IMR-90 (cell line): ENCODE measurements around the gene FGGY. TPM values are rescaled to one million over a fixed set of nuclear protein-coding genes. Genes with fewer than 3 reads are reported as not detected.

Source experiments
- ATAC-seq: fragments of 200-7000 bp; cut with Tn5 transposase; 2 replicates; pipeline ENCODE4 v1.9.1; 2020; ENCODE audit warnings: low read depth, mild to moderate bottlenecking, moderate library complexity
- BruUV-seq: library from RNA; stranded (reverse); fragments of 400-500 nt; replicated peaks from 2 replicates; lab custom pipeline; 2021; lab: Mats Ljungman, UMichigan
- CTCF ChIA-PET: fragments of 300-600 bp; formaldehyde crosslinking; extraction: SDS; loops from one replicate; lab custom pipeline; 2021; ENCODE audit warnings: antibody characterized with exemption; lab: Yijun Ruan, JAX
- POLR2A ChIA-PET: fragments of 300-600 bp; sonication (Branson Sonifier 250); formaldehyde crosslinking; loops from one replicate; lab custom pipeline; 2022; ENCODE audit warnings: antibody characterized with exemption; ENCODE audit not compliant: unreplicated experiment; lab: Charles Lee
- DNase-seq: peaks from one replicate; pipeline ENCODE4 v3.0.0; 2013
- H2AFZ ChIP-seq: replicated peaks from 2 replicates; pipeline ENCODE3; 2013; ENCODE audit warnings: low read length, mild to moderate bottlenecking; ENCODE audit not compliant: poor library complexity
- H2AK5ac ChIP-seq: 2 replicates; pipeline ENCODE4 v1.6.1; 2013; ENCODE audit warnings: low read depth, low read length, inconsistent platforms
- H2AK9ac ChIP-seq: replicated peaks from 2 replicates; pipeline ENCODE3; 2013; ENCODE audit warnings: mild to moderate bottlenecking, low read depth, low read length, moderate library complexity; ENCODE audit not compliant: poor library complexity
- H2BK120ac ChIP-seq: 2 replicates; pipeline ENCODE4 v1.6.1; 2013; ENCODE audit warnings: low read depth, low read length, inconsistent platforms
- H2BK15ac ChIP-seq: 3 replicates; pipeline ENCODE4 v1.6.1; 2013; ENCODE audit warnings: low read depth, low read length, inconsistent platforms
- H2BK20ac ChIP-seq: 2 replicates; pipeline ENCODE4 v1.6.1; 2013; ENCODE audit warnings: low read depth, mild to moderate bottlenecking, inconsistent platforms, low read length, moderate library complexity
- H2BK5ac ChIP-seq: 2 replicates; pipeline ENCODE4 v1.6.1; 2013; ENCODE audit warnings: mild to moderate bottlenecking, low read depth, low read length, inconsistent platforms; ENCODE audit not compliant: poor library complexity, severe bottlenecking
- H3K14ac ChIP-seq: replicated peaks from 2 replicates; pipeline ENCODE4 v1.6.1; 2013; ENCODE audit warnings: low read depth, low read length, inconsistent platforms
- H3K18ac ChIP-seq: 2 replicates; pipeline ENCODE4 v1.6.1; 2013; ENCODE audit warnings: low read depth, low read length, control low read depth
- H3K23ac ChIP-seq: 2 replicates; pipeline ENCODE4 v1.6.1; 2013; ENCODE audit warnings: low read depth, low read length, inconsistent platforms
- H3K27ac ChIP-seq: 2 replicates; pipeline ENCODE4 v1.5.1; 2013; ENCODE audit warnings: mild to moderate bottlenecking, control low read depth, low read length; ENCODE audit not compliant: insufficient read depth
- H3K27me3 ChIP-seq: 2 replicates; pipeline ENCODE4 v1.6.1; 2013; ENCODE audit warnings: low read length; ENCODE audit not compliant: control insufficient read depth, insufficient read depth
- H3K36me3 ChIP-seq: 2 replicates; pipeline ENCODE4 v1.6.1; 2013; ENCODE audit warnings: low read length, mixed read lengths; ENCODE audit not compliant: control insufficient read depth, insufficient read depth
- H3K4ac ChIP-seq: 2 replicates; pipeline ENCODE4 v1.6.1; 2013; ENCODE audit warnings: low read depth, low read length, inconsistent platforms
- H3K4me1 ChIP-seq: 2 replicates; pipeline ENCODE4 v1.6.1; 2013; ENCODE audit warnings: low read length, mixed read lengths; ENCODE audit not compliant: control insufficient read depth, insufficient read depth
- H3K4me2 ChIP-seq: 2 replicates; pipeline ENCODE4 v1.6.1; 2013; ENCODE audit warnings: low read depth, mild to moderate bottlenecking, control low read depth, low read length, moderate library complexity
- H3K4me3 ChIP-seq: 2 replicates; pipeline ENCODE4 v1.5.1; 2013; ENCODE audit warnings: low read depth, mild to moderate bottlenecking, control low read depth, low read length, moderate library complexity; ENCODE audit not compliant: insufficient read depth
- H3K56ac ChIP-seq: 2 replicates; pipeline ENCODE4 v1.6.1; 2013; ENCODE audit warnings: low read length, inconsistent platforms; ENCODE audit not compliant: insufficient read depth; ENCODE audit errors: extremely low read depth
- H3K79me1 ChIP-seq, 2 experiments: 2 replicates each; pipeline ENCODE4 v1.6.1; 2013; ENCODE audit warnings: low read length in 2 of 2, inconsistent platforms in 1 of 2, low read depth in 1 of 2
- H3K9ac ChIP-seq: 2 replicates; pipeline ENCODE4 v1.6.1; 2013; ENCODE audit warnings: low read depth, low read length, control low read depth
- H3K9me1 ChIP-seq: 2 replicates; pipeline ENCODE4 v1.6.1; 2013; ENCODE audit warnings: low read length, inconsistent platforms; ENCODE audit not compliant: insufficient read depth
- H3K9me3 ChIP-seq: 2 replicates; pipeline ENCODE4 v1.6.1; 2013; ENCODE audit warnings: low read length; ENCODE audit not compliant: control insufficient read depth, insufficient read depth
- H4K20me1 ChIP-seq: 2 replicates; pipeline ENCODE4 v1.6.1; 2013; ENCODE audit warnings: low read length, inconsistent platforms; ENCODE audit not compliant: insufficient read depth
- H4K5ac ChIP-seq: 2 replicates; pipeline ENCODE4 v1.6.1; 2013; ENCODE audit warnings: mild to moderate bottlenecking, low read depth, low read length, control low read depth
- H4K8ac ChIP-seq, 2 experiments: 2 replicates each; pipeline ENCODE4 v1.6.1; 2013; ENCODE audit warnings: low read depth in 2 of 2, low read length in 2 of 2, control low read depth in 1 of 2, inconsistent platforms in 1 of 2
- H4K91ac ChIP-seq: 2 replicates; pipeline ENCODE4 v1.6.1; 2013; ENCODE audit warnings: low read depth, low read length, inconsistent platforms; ENCODE audit not compliant: insufficient read depth
- CEBPB ChIP-seq: IDR thresholded peaks from 2 replicates; pipeline ENCODE4 v1.6.1; 2012; ENCODE audit warnings: low read depth, low read length, improper control_type of control experiment
- MAZ ChIP-seq: IDR thresholded peaks from 2 replicates; pipeline ENCODE4 v1.6.1; 2012; ENCODE audit warnings: low read depth, mild to moderate bottlenecking, low read length, improper control_type of control experiment, moderate library complexity, borderline replicate concordance
- WGBS, 2 experiments: methylation state at CpG; one replicate each; pipeline versions ENCODE4 v1.1.5 to v1.1.7; 2013; ENCODE audit warnings: missing lambda C conversion rate in 2 of 2; ENCODE audit not compliant: insufficient read length in 1 of 2; ENCODE audit errors: extremely low coverage in 2 of 2; 5-methylcytosine and 5-hydroxymethylcytosine counted together
- dilution Hi-C: fragments of 300-500 bp; cut with HindIII; formaldehyde crosslinking; loops from one replicate; pipeline ENCODE4 v1.14.3; 2018; ENCODE audit warnings: low sequenced_read_pairs; ENCODE audit not compliant: unreplicated experiment
- in situ Hi-C: fragments of 300-500 bp; cut with MboI; formaldehyde crosslinking; loops from 3 replicates; pipeline ENCODE4 v1.14.3; 2019; ENCODE audit warnings: low sequenced_read_pairs, inconsistent platforms, mixed read lengths
- intact Hi-C: fragments of 100-400 bp; cut with micrococcal nuclease; formaldehyde crosslinking; loops from 2 replicates; pipeline ENCODE4 v1.10.0; 2022
- polyA plus RNA-seq, 3 experiments: library from polyadenylated mRNA; depleted of rRNA; stranded (reverse); fragments of >200 nt; gene quantifications; 2 replicates each; pipeline ENCODE4 v1.2.3, GENCODE V29; 2012; ENCODE audit warnings: low replicate concordance in 1 of 3
- total RNA-seq: library from RNA; depleted of rRNA; stranded (reverse); fragments of >200 nt; gene quantifications from 2 replicates; pipeline ENCODE4 v1.2.3, GENCODE V29; 2012

FGGY gene
- total and polyA plus RNA-seq, 2 of the 4 experiments (the other 2 are of a cell fraction): 5.6 to 14.0 TPM

- Histone ChIP-seq H2AK5ac (no peak overlapping the region), H3K27ac (no peak overlapping the region), H3K56ac (no peak overlapping the region), H2BK20ac (no peak overlapping the region), H4K8ac (no peak overlapping the region), H4K20me1 (no peaks in the 10 kb centered on the region), H3K9ac (no peak overlapping the region), H2BK120ac (no peak overlapping the region), H3K4me1 (peaks cover 3% of the 10 kb centered on the region; the same call in 1 of the 2 replicates), H2AFZ (no peak overlapping the region), H2BK5ac (no peak overlapping the region), H4K5ac (no peak overlapping the region), H3K23ac (no peak overlapping the region), H4K91ac (no peak overlapping the region), H2AK9ac (no peak overlapping the region), H3K4ac (no peak overlapping the region), H3K27me3 (no peaks in the 10 kb centered on the region; the same call in none of the 2 replicates), H3K9me3 (no peaks in the 10 kb centered on the region), H3K4me2 (no peak overlapping the region), H2BK15ac (no peak overlapping the region), H3K9me1 (0 out of 2 replicates have a peak, but pooled peaks cover 5% of the 10 kb centered on the region), H3K36me3 (no peaks in the 10 kb centered on the region), H3K18ac (no peak overlapping the region), H3K14ac (no peak overlapping the region), H3K4me3 (no peak overlapping the region), H3K79me1 (no peaks in the 10 kb centered on the region)
- ATAC-seq (no peak), DNase-seq (no peak)
- POLR2A ChIA-PET: no interaction called here
- intact Hi-C loops: no loop called here
- no TSS peak for BruUV-seq
- in situ Hi-C loops: no loop called here
- TF ChIP-seq MAZ (no peak), CEBPB (no peak)
- CTCF ChIA-PET: no interaction called here
- WGBS, 2 experiments: no CpG with 5 or more reads among the region's 2 CpGs
- dilution Hi-C loops: no loop called here
Observed at GRCh38 chr1:59685666-59686065, 388.8 kb downstream of the FGGY start.
